HCT116 (cell line): ENCODE measurements around the gene GRIN3A. TPM values are rescaled to one million over a fixed set of nuclear protein-coding genes. Genes with fewer than 3 reads are reported as not detected.

Experiments
- ATAC-seq: fragments of 200-7000 bp; cut with Tn5 transposase; 2 replicates; pipeline ENCODE4 v1.9.1; 2020; ENCODE audit warnings: mild to moderate bottlenecking, moderate library complexity
- BruUV-seq: library from RNA; stranded (reverse); fragments of 400-500 nt; replicated peaks from 2 replicates; lab custom pipeline; 2021; lab: Mats Ljungman, UMichigan
- CTCF ChIA-PET: fragments of 300-600 bp; sonication (Branson Sonifier 250); formaldehyde crosslinking; loops from one replicate; lab custom pipeline; 2021; ENCODE audit warnings: antibody characterized with exemption; lab: Charles Lee
- POLR2A ChIA-PET: fragments of 300-600, 350-600 bp; sonication (Branson Sonifier 250); formaldehyde crosslinking; loops from one replicate; lab custom pipeline; 2021; ENCODE audit warnings: antibody characterized with exemption; lab: Charles Lee
- RAD21 ChIA-PET, 2 experiments: fragments of 300-600 bp; sonication (Branson Sonifier 250); formaldehyde crosslinking; loops; one replicate each; lab custom pipeline; 2023; ENCODE audit warnings: low total read pairs in 2 of 2; ENCODE audit not compliant: uncharacterized antibody in 2 of 2, unreplicated experiment in 2 of 2, low non-redundant PET in 1 of 2; lab: Charles Lee
- DNase-seq: peaks from one replicate; pipeline ENCODE4 v3.0.0-alpha.2; 2010; ENCODE audit warnings: low read depth, low spot score
- H2AFZ ChIP-seq: fragments of 200-600 bp; shearing (Covaris generic), sonication (generic); 2 replicates; pipeline ENCODE4 v1.6.1; 2017; ENCODE audit warnings: low read depth, mixed run types, mixed read lengths, antibody characterized with exemption, low read length; ENCODE audit not compliant: poor library complexity, severe bottlenecking
- H3K27ac ChIP-seq: 2 replicates; pipeline ENCODE4 v1.5.1; 2012; ENCODE audit warnings: low read depth, low read length
- H3K27me3 ChIP-seq: fragments of 200-600 bp; sonication (generic); 2 replicates; pipeline ENCODE4 v1.6.1; 2016; ENCODE audit warnings: mixed run types, low read length, mixed read lengths; ENCODE audit not compliant: insufficient read depth
- H3K36me3 ChIP-seq, 2 experiments: fragments of 200-500 bp in 1 of 2; fragments of 200-600 bp in 1 of 2; sonication (Bioruptor generic) in 1 of 2; sonication (generic) in 1 of 2; 2 replicates each; pipeline versions ENCODE4 v1.5.1 to v1.6.1; 2014 to 2016; ENCODE audit warnings: low read length in 2 of 2, inconsistent platforms in 1 of 2, mixed read lengths in 1 of 2, mixed run types in 1 of 2; ENCODE audit not compliant: insufficient read depth in 2 of 2, control insufficient read depth in 1 of 2
- H3K4me1 ChIP-seq, 2 experiments: fragments of 200-600 bp in 1 of 2; sonication (generic) in 1 of 2; 2 replicates each; pipeline versions ENCODE4 v1.5.1 to v1.6.1; 2012 to 2017; ENCODE audit warnings: low read length in 2 of 2, inconsistent platforms in 1 of 2, mild to moderate bottlenecking in 1 of 2, mixed read lengths in 1 of 2, mixed run types in 1 of 2, moderate library complexity in 1 of 2; ENCODE audit not compliant: insufficient read depth in 2 of 2, control insufficient read depth in 1 of 2
- H3K4me2 ChIP-seq: fragments of 200-600 bp; sonication (generic); 2 replicates; pipeline ENCODE4 v1.6.1; 2017; ENCODE audit warnings: mixed run types, low read length, mixed read lengths
- H3K4me3 ChIP-seq, 2 experiments: fragments of 200-600 bp in 1 of 2; sonication (generic) in 1 of 2; replicated peaks in 1 of 2; 2 replicates each; pipeline ENCODE4 v1.5.1; 2011 to 2016; ENCODE audit warnings: low read length in 2 of 2, control low read depth in 1 of 2, low read depth in 1 of 2, mild to moderate bottlenecking in 1 of 2, mixed read lengths in 1 of 2, mixed run types in 1 of 2
- H3K79me2 ChIP-seq: fragments of 200-600 bp; sonication (generic); 2 replicates; pipeline ENCODE4 v1.6.1; 2017; ENCODE audit warnings: mild to moderate bottlenecking, mixed run types, low read length, moderate library complexity, mixed read lengths; ENCODE audit not compliant: insufficient read depth
- H3K9ac ChIP-seq: fragments of 200-600 bp; sonication (generic); 2 replicates; pipeline ENCODE4 v1.6.1; 2016; ENCODE audit warnings: low read length, mixed read lengths
- H3K9me2 ChIP-seq: fragments of 200-600 bp; sonication (generic), shearing (Covaris generic); 2 replicates; pipeline ENCODE4 v1.6.1; 2017; ENCODE audit warnings: mixed run types, mild to moderate bottlenecking, moderate library complexity; ENCODE audit not compliant: insufficient read depth
- H3K9me3 ChIP-seq, 2 experiments: fragments of 200-500 bp in 1 of 2; fragments of 200-600 bp in 1 of 2; sonication (Bioruptor generic) in 1 of 2; sonication (generic) in 1 of 2; 2 replicates each; pipeline ENCODE4 v1.6.1; 2014 to 2017; ENCODE audit warnings: low read length in 2 of 2, mixed read lengths in 2 of 2, inconsistent platforms in 1 of 2, low read depth in 1 of 2, mild to moderate bottlenecking in 1 of 2, mixed run types in 1 of 2, moderate library complexity in 1 of 2; ENCODE audit not compliant: control insufficient read depth in 1 of 2, insufficient read depth in 1 of 2
- H4K20me1 ChIP-seq: fragments of 200-600 bp; sonication (generic), shearing (Covaris generic); 2 replicates; pipeline ENCODE4 v1.6.1; 2017; ENCODE audit warnings: mixed run types, mild to moderate bottlenecking, moderate library complexity; ENCODE audit not compliant: insufficient read depth
- ATF3 ChIP-seq: IDR thresholded peaks from 2 replicates; pipeline ENCODE4 v1.6.1; 2012
- CTCF ChIP-seq, 3 experiments: fragments of 200-600 bp in 1 of 3; sonication (generic) in 1 of 3; IDR thresholded peaks in 2 of 3; conservative IDR thresholded peaks in 1 of 3; 2 replicates each; pipeline ENCODE4 v1.5.1; 2012 to 2017; ENCODE audit warnings: low read depth in 2 of 3, low read length in 2 of 3, antibody characterized with exemption in 1 of 3, borderline replicate concordance in 1 of 3, control low read depth in 1 of 3, mild to moderate bottlenecking in 1 of 3, mixed read lengths in 1 of 3, mixed run types in 1 of 3, moderate library complexity in 1 of 3; ENCODE audit not compliant: insufficient read depth in 1 of 3
- EGR1 ChIP-seq: IDR thresholded peaks from 2 replicates; pipeline ENCODE4 v1.6.1; 2012; ENCODE audit warnings: low read depth
- EZH2 ChIP-seq: fragments of 200-600 bp; sonication (generic); IDR thresholded peaks from 2 replicates; pipeline ENCODE4 v1.6.1; 2017; ENCODE audit warnings: antibody characterized with exemption, mixed run types
- EZH2phosphoT487 ChIP-seq: fragments of 200-600 bp; IDR thresholded peaks from 2 replicates; pipeline ENCODE4 v1.6.1; 2018; ENCODE audit warnings: antibody characterized with exemption, borderline replicate concordance
- MAX ChIP-seq: IDR thresholded peaks from 2 replicates; pipeline ENCODE4 v1.6.1; 2012
- POLR2A ChIP-seq: IDR thresholded peaks from 2 replicates; pipeline ENCODE4 v1.7.0; 2011; ENCODE audit warnings: borderline replicate concordance; ENCODE audit not compliant: insufficient read depth, insufficient read length; ENCODE audit errors: extremely low read depth
- POLR2AphosphoS5 ChIP-seq: IDR thresholded peaks from 2 replicates; pipeline ENCODE4 v1.6.1; 2011; ENCODE audit warnings: mild to moderate bottlenecking, low read depth, low read length, moderate library complexity
- REST ChIP-seq: IDR thresholded peaks from 2 replicates; pipeline ENCODE4 v1.6.1; 2012; ENCODE audit warnings: low read depth
- SIN3A ChIP-seq: IDR thresholded peaks from 2 replicates; pipeline ENCODE4 v1.6.1; 2012; ENCODE audit warnings: low read depth
- SRF ChIP-seq: IDR thresholded peaks from 2 replicates; pipeline ENCODE4 v1.6.1; 2012; ENCODE audit warnings: low read depth
- TCF7L2 ChIP-seq: IDR thresholded peaks from 2 replicates; pipeline ENCODE4 v1.7.0; 2011; ENCODE audit warnings: borderline replicate concordance, inconsistent platforms; ENCODE audit not compliant: insufficient read depth, insufficient read length; ENCODE audit errors: extremely low read depth
- YY1 ChIP-seq: IDR thresholded peaks from 2 replicates; pipeline ENCODE4 v1.6.1; 2011; ENCODE audit warnings: low read length, low read depth, moderate library complexity, mild to moderate bottlenecking; ENCODE audit not compliant: insufficient replicate concordance; ENCODE audit errors: extremely low read depth
- ZBTB33 ChIP-seq: IDR thresholded peaks from 2 replicates; pipeline ENCODE4 v1.6.1; 2011; ENCODE audit warnings: mild to moderate bottlenecking, low read length, moderate library complexity; ENCODE audit not compliant: insufficient replicate concordance; ENCODE audit errors: extremely low read depth
- ZFX ChIP-seq: fragments of 450-650 bp; IDR thresholded peaks from 2 replicates; pipeline ENCODE4 v1.6.1; 2017
- ZNF274 ChIP-seq: fragments of 200-500 bp; sonication (Bioruptor generic); IDR thresholded peaks from 2 replicates; pipeline ENCODE4 v1.6.1; 2014; ENCODE audit warnings: mild to moderate bottlenecking, low read depth, low read length, inconsistent platforms
- intact Hi-C: fragments of 100-400 bp; cut with micrococcal nuclease; formaldehyde crosslinking; loops from 2 replicates; pipeline ENCODE4 v1.10.0; 2022
- total RNA-seq: library from RNA; stranded (reverse); gene quantifications from one replicate; pipeline ENCODE4 v1.2.1, GENCODE V29; 2021; ENCODE audit not compliant: unreplicated experiment

GRIN3A gene
- total RNA-seq, 1 experiment from 2014 or later: not detected

- Histone ChIP-seq H3K27me3 (no peaks in the 10 kb centered on the region), H3K79me2 (no peaks in the 10 kb centered on the region), H3K4me3 (no peak overlapping the region), H4K20me1 (no peaks in the 10 kb centered on the region), H2AFZ (no peak overlapping the region), H3K4me2 (no peak overlapping the region), H3K4me1 (peaks cover 0 to 4% of the 10 kb centered on the region in 2 experiments; a peak in 2 of 4 replicates), H3K27ac (no peak overlapping the region), H3K9me3 (no peaks in the 10 kb centered on the region), H3K9ac (no peak overlapping the region), H3K9me2 (no peaks in the 10 kb centered on the region), H3K36me3 (no peaks in the 10 kb centered on the region)
- no TSS peak for BruUV-seq
- intact Hi-C loops: no loop called here
- CTCF ChIA-PET: interaction anchor here (1.0 to 4.7 kb wide), 3 partner anchors 64 to 78 kb away, joined by 3 to 36 read pairs (median 12); no protein-coding TSS in a partner anchor
- DNase-seq: no peak
- POLR2A ChIA-PET: no interaction called here
- no peak for TF ChIP-seq MAX
- no peak for TF ChIP-seq CTCF (IDR thresholded peaks at IDR 0.05 in 2 of 3, conservative IDR thresholded peaks at IDR 0.05 in 1 of 3; ENCODE audit: borderline replicate concordance in 1 of 3, insufficient read depth in 1 of 3, low read depth in 2 of 3, low read length in 2 of 3)
- TF ChIP-seq ZBTB33: no peak
- TF ChIP-seq EZH2: no peak
- no peak for TF ChIP-seq EZH2phosphoT487
- TF ChIP-seq ZNF274: no peak
- no peak for TF ChIP-seq ZFX
- TF ChIP-seq REST: no peak
- TF ChIP-seq ATF3: no peak
- TF ChIP-seq EGR1: no peak
- no peak for TF ChIP-seq SIN3A
- TF ChIP-seq POLR2A: no peak
- no peak for TF ChIP-seq TCF7L2
- no peak for TF ChIP-seq SRF
- TF ChIP-seq POLR2AphosphoS5: no peak
- no peak for TF ChIP-seq YY1
- no peak for ATAC-seq
- RAD21 ChIA-PET: no interaction called here
Measured at GRCh38 chr9:101527066-101527465, 211.4 kb downstream of the GRIN3A start.
